Kidney glomerular epithelial cell (primary cell): Measurements from ENCODE around the gene ANKRD10.

Experiments used
- DNase-seq: peaks from one replicate; lab custom pipeline; 2025; lab: John Stamatoyannopoulos, UW

ANKRD10 gene

GRCh38 chr13:110830800-110831371, 84.0 kb downstream of the ANKRD10 start:
- no peak for DNase-seq

- DNase-seq: no peak
Measured at GRCh38 chr13:110830331-110830730, 84.5 kb downstream of the ANKRD10 start.

GRCh38 chr13:110829486-110829885, 85.4 kb downstream of the ANKRD10 start:
- DNase-seq: no peak

GRCh38 chr13:110828705-110829104, 86.2 kb downstream of the ANKRD10 start:
- DNase-seq: no peak
